Measurements from ENCODE around the gene GPD1.
A peak's percentile ranks its signal among the peaks of the same experiment; 100 is the strongest.

GPD1 gene

GRCh38 chr12:50085615-50086072 lies 18.2 kb upstream of the GPD1 start:
- H3K36me3 ChIP-seq (ENCODE audit: control insufficient read depth in 4 of 4, insufficient read depth in 4 of 4, low read length in 3 of 4), result peaks cover 18 to 39% (median 32%) of the 10 kb centered on the region in 4 experiments
- WGBS (ENCODE audit: insufficient coverage), result 26% methylated on average over 6 of the region's 8 CpGs
- peak overlapping the region in 6 of 7 experiments; percentile 39 to 99 (median 74) for H3K4me3 ChIP-seq (ENCODE audit: control insufficient read depth in 1 of 7, extremely low read depth in 1 of 7, insufficient read depth in 4 of 7, low read depth in 2 of 7, low read length in 6 of 7)
- H3K9me3 ChIP-seq (ENCODE audit: control extremely low read depth in 1 of 5, control insufficient read depth in 4 of 5, insufficient read depth in 2 of 5, low read depth in 1 of 5, low read length in 4 of 5), result no peaks in the 10 kb centered on the region
- peak overlapping the region; percentile 64 to 85 for H3K27ac ChIP-seq (ENCODE audit: insufficient read depth in 1 of 2, low read depth in 1 of 2, low read length in 2 of 2, poor library complexity in 1 of 2, severe bottlenecking in 2 of 2)
- ChIA-PET CTCF (interaction anchor here (0.7 to 10.4 kb wide), 9 partner anchors 9 to 122 kb away, joined by 3 to 168 read pairs (median 4); partner anchors contain the start of genes COX14 and GPD1), POLR2A (interaction anchor here (1.0 to 1.8 kb wide), 3 partner anchors 11 to 81 kb away, joined by 5 to 10 read pairs (median 7); partner anchors contain the start of genes CERS5 and COX14)
- DNase-seq, result no peak
- peaks cover 4 to 15% (median 10%) of the 10 kb centered on the region in 4 experiments for H3K4me1 ChIP-seq (ENCODE audit: control extremely low read depth in 1 of 4, control insufficient read depth in 4 of 4, insufficient read depth in 4 of 4, low read length in 3 of 4)
- no peaks in the 10 kb centered on the region for H3K27me3 ChIP-seq (replicated peaks in 2 of 5; ENCODE audit: control insufficient read depth in 4 of 5, insufficient read depth in 5 of 5, low read length in 4 of 5)

DNA sequence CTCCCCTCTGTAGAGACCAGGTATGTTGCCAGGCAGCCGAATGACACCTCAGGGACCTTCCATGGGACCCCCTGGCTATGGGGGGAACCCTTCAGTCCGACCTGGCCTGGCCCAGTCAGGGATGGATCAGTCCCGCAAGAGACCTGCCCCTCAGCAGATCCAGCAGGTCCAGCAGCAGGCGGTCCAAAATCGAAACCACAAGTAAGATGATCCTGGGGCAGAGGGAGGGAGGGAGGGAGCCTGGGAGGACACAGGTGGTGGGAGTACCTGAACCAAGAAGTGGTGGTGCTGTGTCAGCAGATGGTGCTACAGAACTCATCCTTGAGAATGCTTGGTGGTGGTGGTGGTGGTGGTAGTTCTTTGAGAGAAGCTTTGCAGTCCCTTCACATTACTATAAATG lies 17.7 kb upstream of the GPD1 start:
- POLR2A ChIA-PET, result interaction anchor here (1.0 to 1.8 kb wide), 2 partner anchors 10 to 26 kb away, joined by 5 to 10 read pairs; partner anchors contain the start of gene COX14
- CTCF ChIA-PET, result interaction anchor here (0.7 to 10.4 kb wide), 6 partner anchors 9 to 103 kb away, joined by 3 to 168 read pairs (median 10); partner anchors contain the start of genes COX14 and GPD1
- H3K4me3 ChIP-seq (ENCODE audit: control insufficient read depth in 1 of 7, extremely low read depth in 1 of 7, insufficient read depth in 4 of 7, low read depth in 2 of 7, low read length in 6 of 7), result peak overlapping the region in 2 of 7 experiments; percentile 65 to 94

GRCh38 chr12:50087151-50087550 lies 16.7 kb upstream of the GPD1 start:
- POLR2A ChIA-PET, result no interaction called here
- no peak for DNase-seq
- H3K9me3 ChIP-seq (ENCODE audit: control extremely low read depth in 1 of 5, control insufficient read depth in 4 of 5, insufficient read depth in 2 of 5, low read depth in 1 of 5, low read length in 4 of 5), result no peaks in the 10 kb centered on the region
- peaks cover 4 to 13% (median 10%) of the 10 kb centered on the region in 4 experiments for H3K4me1 ChIP-seq (ENCODE audit: control extremely low read depth in 1 of 4, control insufficient read depth in 4 of 4, insufficient read depth in 4 of 4, low read length in 3 of 4)
- WGBS (ENCODE audit: insufficient coverage), result 97% methylated on average over 9 of the region's 9 CpGs
- H3K36me3 ChIP-seq (ENCODE audit: control insufficient read depth in 4 of 4, insufficient read depth in 4 of 4, low read length in 3 of 4), result peaks cover 24 to 52% (median 39%) of the 10 kb centered on the region in 4 experiments
- no peaks in the 10 kb centered on the region for H3K27me3 ChIP-seq (replicated peaks in 2 of 5; ENCODE audit: control insufficient read depth in 4 of 5, insufficient read depth in 5 of 5, low read length in 4 of 5)
- H3K4me3 ChIP-seq (ENCODE audit: control insufficient read depth in 1 of 7, extremely low read depth in 1 of 7, insufficient read depth in 4 of 7, low read depth in 2 of 7, low read length in 6 of 7), result no peak overlapping the region
- CTCF ChIA-PET, result interaction anchor here (0.9 to 10.4 kb wide), 8 partner anchors 9 to 99 kb away, joined by 4 to 168 read pairs (median 4); partner anchors contain the start of genes COX14 and GPD1
- no peak overlapping the region for H3K27ac ChIP-seq (ENCODE audit: insufficient read depth in 1 of 2, low read depth in 1 of 2, low read length in 2 of 2, poor library complexity in 1 of 2, severe bottlenecking in 2 of 2)

More for the DNA sequence above, 17.7 kb upstream of the GPD1 start:
- H3K4me1 ChIP-seq (ENCODE audit: control extremely low read depth in 1 of 4, control insufficient read depth in 4 of 4, insufficient read depth in 4 of 4, low read length in 3 of 4), result peaks cover 4 to 13% (median 10%) of the 10 kb centered on the region in 4 experiments
- H3K27me3 ChIP-seq (replicated peaks in 2 of 5; ENCODE audit: control insufficient read depth in 4 of 5, insufficient read depth in 5 of 5, low read length in 4 of 5), result no peaks in the 10 kb centered on the region
- peaks cover 20 to 43% (median 34%) of the 10 kb centered on the region in 4 experiments for H3K36me3 ChIP-seq (ENCODE audit: control insufficient read depth in 4 of 4, insufficient read depth in 4 of 4, low read length in 3 of 4)
- DNase-seq, result no peak
- H3K9me3 ChIP-seq (ENCODE audit: control extremely low read depth in 1 of 5, control insufficient read depth in 4 of 5, insufficient read depth in 2 of 5, low read depth in 1 of 5, low read length in 4 of 5), result no peaks in the 10 kb centered on the region
- H3K27ac ChIP-seq (ENCODE audit: insufficient read depth in 1 of 2, low read depth in 1 of 2, low read length in 2 of 2, poor library complexity in 1 of 2, severe bottlenecking in 2 of 2), result no peak overlapping the region
- 95% methylated on average over 3 of the region's 5 CpGs for WGBS (ENCODE audit: insufficient coverage)

GRCh38 chr12:50087995-50088394 lies 15.8 kb upstream of the GPD1 start:
- H3K36me3 ChIP-seq (ENCODE audit: control insufficient read depth in 4 of 4, insufficient read depth in 4 of 4, low read length in 3 of 4), result peaks cover 26 to 60% (median 44%) of the 10 kb centered on the region in 4 experiments
- POLR2A ChIA-PET, result no interaction called here

GRCh38 chr12:50088577-50089335 lies 15.1 kb upstream of the GPD1 start:
- POLR2A ChIA-PET, result no interaction called here
- Histone ChIP-seq H3K4me3 (ENCODE audit: control insufficient read depth in 1 of 7, extremely low read depth in 1 of 7, insufficient read depth in 4 of 7, low read depth in 2 of 7, low read length in 6 of 7) (no peak overlapping the region), H3K27ac (ENCODE audit: insufficient read depth in 1 of 2, low read depth in 1 of 2, low read length in 2 of 2, poor library complexity in 1 of 2, severe bottlenecking in 2 of 2) (no peak overlapping the region), H3K4me1 (ENCODE audit: control extremely low read depth in 1 of 4, control insufficient read depth in 4 of 4, insufficient read depth in 4 of 4, low read length in 3 of 4) (peaks cover 4 to 12% (median 9%) of the 10 kb centered on the region in 4 experiments), H3K36me3 (ENCODE audit: control insufficient read depth in 4 of 4, insufficient read depth in 4 of 4, low read length in 3 of 4) (peaks cover 26 to 67% (median 49%) of the 10 kb centered on the region in 4 experiments), H3K9me3 (ENCODE audit: control extremely low read depth in 1 of 5, control insufficient read depth in 4 of 5, insufficient read depth in 2 of 5, low read depth in 1 of 5, low read length in 4 of 5) (no peaks in the 10 kb centered on the region), H3K27me3 (replicated peaks in 2 of 5; ENCODE audit: control insufficient read depth in 4 of 5, insufficient read depth in 5 of 5, low read length in 4 of 5) (no peaks in the 10 kb centered on the region)
- peak; percentile 48 to 65 (median 63) for DNase-seq
- WGBS (ENCODE audit: insufficient coverage), result 20% methylated on average over 2 of the region's 3 CpGs
- CTCF ChIA-PET, result interaction anchor here (0.6 to 10.4 kb wide), 15 partner anchors 8 to 124 kb away, joined by 3 to 168 read pairs (median 4); partner anchors contain the start of genes COX14 and GPD1

More at GRCh38 chr12:50087995-50088394, 15.8 kb upstream of the GPD1 start:
- Histone ChIP-seq H3K9me3 (ENCODE audit: control extremely low read depth in 1 of 5, control insufficient read depth in 4 of 5, insufficient read depth in 2 of 5, low read depth in 1 of 5, low read length in 4 of 5) (no peaks in the 10 kb centered on the region), H3K27ac (ENCODE audit: insufficient read depth in 1 of 2, low read depth in 1 of 2, low read length in 2 of 2, poor library complexity in 1 of 2, severe bottlenecking in 2 of 2) (no peak overlapping the region), H3K4me3 (ENCODE audit: control insufficient read depth in 1 of 7, extremely low read depth in 1 of 7, insufficient read depth in 4 of 7, low read depth in 2 of 7, low read length in 6 of 7) (no peak overlapping the region), H3K27me3 (replicated peaks in 2 of 5; ENCODE audit: control insufficient read depth in 4 of 5, insufficient read depth in 5 of 5, low read length in 4 of 5) (no peaks in the 10 kb centered on the region), H3K4me1 (ENCODE audit: control extremely low read depth in 1 of 4, control insufficient read depth in 4 of 4, insufficient read depth in 4 of 4, low read length in 3 of 4) (peaks cover 4 to 13% (median 10%) of the 10 kb centered on the region in 4 experiments)
- WGBS (ENCODE audit: insufficient coverage), result 94% methylated on average over 3 of the region's 3 CpGs
- CTCF ChIA-PET, result interaction anchor here (0.6 to 10.4 kb wide), 12 partner anchors 9 to 219 kb away, joined by 3 to 168 read pairs (median 4); partner anchors contain the start of genes COX14 and GPD1
- DNase-seq, result no peak

DNA sequence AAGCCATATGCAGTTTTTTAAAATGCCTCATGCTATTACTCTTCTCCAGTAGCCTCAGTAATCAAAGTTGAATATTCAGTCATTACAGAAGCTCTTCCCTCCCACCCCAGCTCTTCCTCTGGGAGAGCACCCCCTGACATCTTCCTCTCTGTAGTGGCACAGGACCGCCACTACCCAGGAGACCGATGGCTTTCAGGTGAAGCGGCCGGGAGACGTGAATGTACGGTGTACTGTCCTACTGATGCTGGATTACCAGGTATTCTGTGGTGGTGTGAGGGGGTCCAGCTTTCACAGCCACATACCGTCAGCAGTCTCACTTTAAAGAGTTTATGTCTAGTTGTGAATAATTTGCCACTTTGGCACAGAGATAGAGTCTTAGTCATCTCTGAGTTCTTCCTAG lies 14.1 kb upstream of the GPD1 start:
- Histone ChIP-seq H3K27ac (ENCODE audit: insufficient read depth in 1 of 2, low read depth in 1 of 2, low read length in 2 of 2, poor library complexity in 1 of 2, severe bottlenecking in 2 of 2) (no peak overlapping the region), H3K9me3 (ENCODE audit: control extremely low read depth in 1 of 5, control insufficient read depth in 4 of 5, insufficient read depth in 2 of 5, low read depth in 1 of 5, low read length in 4 of 5) (no peaks in the 10 kb centered on the region), H3K27me3 (replicated peaks in 2 of 5; ENCODE audit: control insufficient read depth in 4 of 5, insufficient read depth in 5 of 5, low read length in 4 of 5) (no peaks in the 10 kb centered on the region), H3K4me1 (ENCODE audit: control extremely low read depth in 1 of 4, control insufficient read depth in 4 of 4, insufficient read depth in 4 of 4, low read length in 3 of 4) (peaks cover 4 to 6% (median 5%) of the 10 kb centered on the region in 4 experiments), H3K36me3 (ENCODE audit: control insufficient read depth in 4 of 4, insufficient read depth in 4 of 4, low read length in 3 of 4) (peaks cover 29 to 77% (median 58%) of the 10 kb centered on the region in 4 experiments), H3K4me3 (ENCODE audit: control insufficient read depth in 1 of 7, extremely low read depth in 1 of 7, insufficient read depth in 4 of 7, low read depth in 2 of 7, low read length in 6 of 7) (no peak overlapping the region)
- POLR2A ChIA-PET, result interaction anchor here (0.6 to 1.0 kb wide), 2 partner anchors 14 to 172 kb away, joined by 3 to 5 read pairs; partner anchors contain the start of gene GPD1
- DNase-seq, result no peak
- WGBS (ENCODE audit: insufficient coverage), result 100% methylated on average over 2 of the region's 7 CpGs
- CTCF ChIA-PET, result interaction anchor here (0.6 to 10.4 kb wide), 11 partner anchors 9 to 87 kb away, joined by 3 to 168 read pairs (median 4); partner anchors contain the start of genes CERS5, COX14 and GPD1
